IPS-18a (cell line): ENCODE data around the gene PCDHGA10.
A peak's percentile ranks its signal among the peaks of the same experiment; 100 is the strongest.
"Not testable (repeated sequence)": the region's sequence is repeated elsewhere in the genome, so short reads cannot be mapped to it uniquely, and the experiment has no call there.

Source experiments
- H3K27ac ChIP-seq: one replicate; pipeline ENCODE4 v1.5.1; 2013; ENCODE audit warnings: low read length
- H3K27me3 ChIP-seq: one replicate; pipeline ENCODE4 v1.6.1; 2013; ENCODE audit warnings: mild to moderate bottlenecking, low read length; ENCODE audit not compliant: control insufficient read depth, insufficient read depth
- H3K36me3 ChIP-seq: one replicate; pipeline ENCODE4 v1.6.1; 2013; ENCODE audit warnings: low read depth, low read length; ENCODE audit not compliant: control insufficient read depth
- H3K4me1 ChIP-seq: one replicate; pipeline ENCODE4 v1.6.1; 2013; ENCODE audit warnings: low read depth, low read length; ENCODE audit not compliant: control insufficient read depth
- H3K4me3 ChIP-seq: one replicate; pipeline ENCODE4 v1.5.1; 2013; ENCODE audit warnings: low read length
- H3K9ac ChIP-seq: one replicate; pipeline ENCODE4 v1.6.1; 2013; ENCODE audit warnings: mild to moderate bottlenecking, low read length, moderate library complexity
- H3K9me3 ChIP-seq: one replicate; pipeline ENCODE4 v1.6.1; 2013; ENCODE audit warnings: low read depth, low read length; ENCODE audit not compliant: control insufficient read depth

PCDHGA10 gene

GRCh38 chr5:141399555-141400258 is 13.1 kb upstream of the PCDHGA10 start:
- Histone ChIP-seq H3K27ac (no peak overlapping the region), H3K27me3 (no peaks in the 10 kb centered on the region), H3K4me1 (no peaks in the 10 kb centered on the region), H3K9ac (no peak overlapping the region), H3K9me3 (peaks cover 19% of the 10 kb centered on the region), H3K4me3 (no peak overlapping the region), H3K36me3 (no peaks in the 10 kb centered on the region)

DNA sequence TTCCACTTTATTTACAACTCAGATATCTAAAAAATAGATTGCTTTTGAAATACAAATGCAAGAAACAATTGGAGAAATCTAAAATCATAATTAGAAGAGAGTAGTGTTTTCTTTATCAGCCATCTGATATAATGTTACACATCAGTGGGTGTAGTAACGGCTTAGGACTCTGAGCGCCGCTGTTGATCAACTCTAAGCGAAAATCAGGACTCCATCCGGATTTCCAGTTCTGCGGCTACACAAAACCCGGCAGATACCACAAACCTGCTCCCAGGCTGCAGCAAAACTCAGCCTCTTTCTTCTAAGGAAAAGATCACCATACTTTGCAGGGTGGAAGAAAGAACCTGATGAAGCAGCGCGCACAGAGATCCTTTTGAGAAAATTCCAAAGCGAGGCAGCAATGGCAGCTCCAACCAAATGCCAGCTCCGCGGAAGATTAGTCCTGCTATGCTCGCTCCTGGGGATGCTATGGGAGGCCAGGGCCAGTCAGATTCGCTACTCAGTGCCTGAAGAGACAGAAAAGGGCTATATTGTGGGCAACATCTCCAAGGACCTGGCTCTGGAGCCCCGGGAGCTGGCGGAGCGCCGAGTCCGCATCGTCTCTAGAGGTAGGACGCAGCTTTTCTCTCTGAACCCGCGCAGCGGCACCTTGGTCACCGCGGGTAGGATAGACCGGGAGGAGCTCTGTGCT is 10.1 kb upstream of the PCDHGA10 start, which contains the start of gene PCDHGA9:
Gene PCDHGA9, plus strand, starts transcription at position 226 of the 691 bp plus-strand sequence. Its CDS starts 175 bp downstream, at position 401.
- Histone ChIP-seq H3K27me3 (no peaks in the 10 kb centered on the region), H3K9ac (no peak within 1 kb of the TSS), H3K4me3 (no peak within 1 kb of the TSS), H3K27ac (no peak within 1 kb of the TSS), H3K9me3 (peaks cover 14% of the 10 kb centered on the region), H3K36me3 (no peaks in the 10 kb centered on the region), H3K4me1 (no peaks in the 10 kb centered on the region)

- H3K9me3 ChIP-seq, result peaks cover 14% of the 10 kb centered on the region
- H3K9ac ChIP-seq, result no peak overlapping the region
- no peaks in the 10 kb centered on the region for H3K27me3 ChIP-seq
- no peak overlapping the region for H3K4me3 ChIP-seq
- H3K4me1 ChIP-seq, result no peaks in the 10 kb centered on the region
- H3K36me3 ChIP-seq, result no peaks in the 10 kb centered on the region
- H3K27ac ChIP-seq, result no peak overlapping the region
These were observed 9.4 kb upstream of the PCDHGA10 start for GRCh38 chr5:141403387-141403786.

- H3K9ac ChIP-seq, result peak within 1 kb of the TSS; percentile 69
These were observed 4.8 kb upstream of the PCDHGA10 start, which contains the start of gene PCDHGB6 for GRCh38 chr5:141407790-141408505. Gene PCDHGB6, plus strand, starts transcription at chr5:141408021. Its CDS starts 182 bp downstream, at chr5:141408203.

GRCh38 chr5:141409598-141410306 is 3.0 kb upstream of the PCDHGA10 start:
- Histone ChIP-seq H3K27ac (no peak overlapping the region), H3K4me1 (no peaks in the 10 kb centered on the region), H3K27me3 (peaks cover 11% of the 10 kb centered on the region), H3K9me3 (peaks cover 6% of the 10 kb centered on the region), H3K9ac (no peak overlapping the region), H3K36me3 (no peaks in the 10 kb centered on the region), H3K4me3 (no peak overlapping the region)

More at GRCh38 chr5:141407790-141408505, 4.8 kb upstream of the PCDHGA10 start, which contains the start of gene PCDHGB6:
- not testable (repeated sequence) for H3K9me3 ChIP-seq, H3K36me3 ChIP-seq, H3K4me1 ChIP-seq, H3K27ac ChIP-seq
- peaks cover 11% of the 10 kb centered on the region for H3K27me3 ChIP-seq
- peak within 1 kb of the TSS; percentile 71 for H3K4me3 ChIP-seq

- no peak overlapping the region for H3K27ac ChIP-seq
These were observed 1.2 kb upstream of the PCDHGA10 start for GRCh38 chr5:141411575-141411974.

GRCh38 chr5:141413540-141414069 is 818 bp downstream of the PCDHGA10 start:
- Histone ChIP-seq H3K27me3 (peaks cover 14% of the 10 kb centered on the region), H3K36me3 (no peaks in the 10 kb centered on the region), H3K4me3 (no peak overlapping the region), H3K4me1 (no peaks in the 10 kb centered on the region), H3K9me3 (peaks cover 12% of the 10 kb centered on the region), H3K27ac (no peak overlapping the region), H3K9ac (no peak overlapping the region)

More at GRCh38 chr5:141411575-141411974, 1.2 kb upstream of the PCDHGA10 start:
- H3K9me3 ChIP-seq, result peaks cover 6% of the 10 kb centered on the region
- H3K4me3 ChIP-seq, result no peak overlapping the region
- H3K27me3 ChIP-seq, result peaks cover 11% of the 10 kb centered on the region
- H3K36me3 ChIP-seq, result no peaks in the 10 kb centered on the region
- no peak overlapping the region for H3K9ac ChIP-seq
- no peaks in the 10 kb centered on the region for H3K4me1 ChIP-seq

- not testable (repeated sequence) for H3K4me1 ChIP-seq, H3K27me3 ChIP-seq, H3K36me3 ChIP-seq, H3K9ac ChIP-seq, H3K27ac ChIP-seq, H3K4me3 ChIP-seq
- peaks cover 16% of the 10 kb centered on the region for H3K9me3 ChIP-seq
These were observed 1.9 kb downstream of the PCDHGA10 start for GRCh38 chr5:141414548-141415274.

- not testable (repeated sequence) for H3K4me1 ChIP-seq, H3K27me3 ChIP-seq, H3K9ac ChIP-seq, H3K27ac ChIP-seq, H3K4me3 ChIP-seq, H3K36me3 ChIP-seq
- peaks cover 20% of the 10 kb centered on the region for H3K9me3 ChIP-seq
These were observed 2.5 kb downstream of the PCDHGA10 start for GRCh38 chr5:141415275-141415618.

DNA sequence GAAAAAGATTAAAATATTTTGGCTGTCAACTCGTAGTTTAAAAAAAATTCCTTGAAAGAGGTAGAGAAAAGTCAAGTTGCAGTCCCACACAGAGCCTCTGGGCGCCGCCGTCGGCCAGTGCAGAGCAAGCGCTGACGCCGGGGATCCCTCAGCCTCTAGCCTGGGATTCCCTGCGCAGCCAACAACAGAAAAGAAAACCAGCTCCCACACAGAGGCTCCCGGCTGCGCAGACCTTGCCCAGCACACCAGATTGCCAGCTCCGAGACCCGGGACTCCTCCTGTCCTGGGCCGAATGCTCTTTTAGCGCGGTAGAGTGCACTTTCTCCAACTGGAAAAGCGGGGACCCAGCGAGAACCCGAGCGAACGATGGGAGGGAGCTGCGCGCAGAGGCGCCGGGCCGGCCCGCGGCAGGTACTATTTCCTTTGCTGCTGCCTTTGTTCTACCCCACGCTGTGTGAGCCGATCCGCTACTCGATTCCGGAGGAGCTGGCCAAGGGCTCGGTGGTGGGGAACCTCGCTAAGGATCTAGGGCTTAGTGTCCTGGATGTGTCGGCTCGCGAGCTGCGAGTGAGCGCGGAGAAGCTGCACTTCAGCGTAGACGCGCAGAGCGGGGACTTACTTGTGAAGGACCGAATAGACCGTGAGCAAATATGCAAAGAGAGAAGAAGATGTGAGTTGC is 4.8 kb downstream of the PCDHGA10 start, which contains the start of gene PCDHGB7:
Gene PCDHGB7, plus strand, starts transcription at position 184 of the 679 bp plus-strand sequence. Its CDS starts 183 bp downstream, at position 367.
- H3K36me3 ChIP-seq, H3K27me3 ChIP-seq, H3K27ac ChIP-seq, H3K4me1 ChIP-seq: not testable (repeated sequence)
- Histone ChIP-seq H3K4me3 (peak within 1 kb of the TSS; percentile 73), H3K9me3 (peaks cover 38% of the 10 kb centered on the region), H3K9ac (peak within 1 kb of the TSS; percentile 73)
